COLO668 (cell line): ENCODE measurements around the gene ZC3H11A.
A peak's percentile ranks its signal among the peaks of the same experiment; 100 is the strongest.
"Not testable (repeated sequence)": the region's sequence is repeated elsewhere in the genome, so short reads cannot be mapped to it uniquely, and the experiment has no call there.

Experiments used
- DNase-seq: peaks from one replicate; lab custom pipeline; 2025; ENCODE audit not compliant: unreplicated experiment; lab: John Stamatoyannopoulos, UW

Gene ZC3H11A

GRCh38 chr1:203778789-203779188, 16.6 kb upstream of the ZC3H11A start:
- DNase-seq: no peak

- DNase-seq: no peak
Measured at GRCh38 chr1:203781962-203782361, 13.5 kb upstream of the ZC3H11A start.

GRCh38 chr1:203789966-203790365, 5.5 kb upstream of the ZC3H11A start:
- DNase-seq: no peak

GRCh38 chr1:203791498-203791897, 3.9 kb upstream of the ZC3H11A start:
- DNase-seq: no peak

- DNase-seq: no peak
Measured at GRCh38 chr1:203792486-203792885, 2.9 kb upstream of the ZC3H11A start.

GRCh38 chr1:203793561-203793960, 1.9 kb upstream of the ZC3H11A start:
- DNase-seq: not testable (repeated sequence)

- no peak for DNase-seq
Measured at GRCh38 chr1:203794764-203795440, 521 bp upstream of the ZC3H11A start.

GRCh38 chr1:203796236-203796605, 798 bp downstream of the ZC3H11A start:
- peak; percentile 44 for DNase-seq

GRCh38 chr1:203797216-203797615, 1.8 kb downstream of the ZC3H11A start:
- DNase-seq: no peak

GRCh38 chr1:203797948-203798655, 2.7 kb downstream of the ZC3H11A start:
- no peak for DNase-seq

- no peak for DNase-seq
Measured at GRCh38 chr1:203799157-203799556, 3.7 kb downstream of the ZC3H11A start.

GRCh38 chr1:203799971-203800370, 4.5 kb downstream of the ZC3H11A start:
- DNase-seq: no peak

- no peak for DNase-seq
Measured at GRCh38 chr1:203805689-203806088, 10.3 kb downstream of the ZC3H11A start.

- no peak for DNase-seq
Measured at GRCh38 chr1:203807196-203807595, 11.8 kb downstream of the ZC3H11A start.

GRCh38 chr1:203813581-203814341, 18.3 kb downstream of the ZC3H11A start:
- DNase-seq: no peak

GRCh38 chr1:203818399-203818798, 23.0 kb downstream of the ZC3H11A start:
- no peak for DNase-seq

GRCh38 chr1:203823306-203823705, 27.9 kb downstream of the ZC3H11A start:
- DNase-seq: no peak

- no peak for DNase-seq
Measured at GRCh38 chr1:203826175-203826574, 30.8 kb downstream of the ZC3H11A start.

GRCh38 chr1:203828002-203828401, 32.6 kb downstream of the ZC3H11A start:
- DNase-seq: no peak

- no peak for DNase-seq
Measured at GRCh38 chr1:203828503-203828902, 33.1 kb downstream of the ZC3H11A start.

- not testable (repeated sequence) for DNase-seq
Measured at GRCh38 chr1:203829247-203829646, 33.8 kb downstream of the ZC3H11A start.

- DNase-seq: no peak
Measured at GRCh38 chr1:203835476-203835875, 40.1 kb downstream of the ZC3H11A start.
